Measurements from ENCODE around the gene P2RY6.

GRCh38 chr11:73277467-73277866 is 5.3 kb downstream of the P2RY6 start:
- no peak for TF ChIP-seq ATF3 (IDR thresholded peaks at IDR 0.05; ENCODE audit: borderline replicate concordance, extremely low read depth, low read depth, low read length)
- TF ChIP-seq GABPA (IDR thresholded peaks at IDR 0.05; ENCODE audit: low read depth): no peak
- no peak for TF ChIP-seq RCOR1 (conservative IDR thresholded peaks at IDR 0.05; ENCODE audit: low read depth, low read length)
- TF ChIP-seq ZBED1 (IDR thresholded peaks at IDR 0.05; ENCODE audit: borderline replicate concordance): no peak
- TF ChIP-seq NR2C2 (IDR thresholded peaks at IDR 0.05; ENCODE audit: borderline replicate concordance, control insufficient read depth, insufficient read length, low read depth): no peak
- TF ChIP-seq CHD1 (IDR thresholded peaks at IDR 0.05; ENCODE audit: low read depth, low read length): no peak
- no peak for TF ChIP-seq EP300 (IDR thresholded peaks at IDR 0.05; ENCODE audit: borderline replicate concordance in 1 of 2, control insufficient read depth in 1 of 2, low read depth in 2 of 2, low read length in 2 of 2)
- TF ChIP-seq NFYB (IDR thresholded peaks at IDR 0.05; ENCODE audit: insufficient read depth, low read depth, low read length): no peak
- TF ChIP-seq CTCF (IDR thresholded peaks at IDR 0.05 in 2 of 3, conservative IDR thresholded peaks at IDR 0.05 in 1 of 3; ENCODE audit: control insufficient read depth in 2 of 3, extremely low read depth in 1 of 3, insufficient read depth in 1 of 3, low read depth in 3 of 3, low read length in 3 of 3): no peak
